ENCODE data around the gene SLC16A12. TPM values are rescaled to one million over a fixed set of nuclear protein-coding genes. Genes with fewer than 3 reads are reported as not detected.

The SLC16A12 gene
- total RNA-seq, 1 donor from 2014 or later, result not detected

DNA sequence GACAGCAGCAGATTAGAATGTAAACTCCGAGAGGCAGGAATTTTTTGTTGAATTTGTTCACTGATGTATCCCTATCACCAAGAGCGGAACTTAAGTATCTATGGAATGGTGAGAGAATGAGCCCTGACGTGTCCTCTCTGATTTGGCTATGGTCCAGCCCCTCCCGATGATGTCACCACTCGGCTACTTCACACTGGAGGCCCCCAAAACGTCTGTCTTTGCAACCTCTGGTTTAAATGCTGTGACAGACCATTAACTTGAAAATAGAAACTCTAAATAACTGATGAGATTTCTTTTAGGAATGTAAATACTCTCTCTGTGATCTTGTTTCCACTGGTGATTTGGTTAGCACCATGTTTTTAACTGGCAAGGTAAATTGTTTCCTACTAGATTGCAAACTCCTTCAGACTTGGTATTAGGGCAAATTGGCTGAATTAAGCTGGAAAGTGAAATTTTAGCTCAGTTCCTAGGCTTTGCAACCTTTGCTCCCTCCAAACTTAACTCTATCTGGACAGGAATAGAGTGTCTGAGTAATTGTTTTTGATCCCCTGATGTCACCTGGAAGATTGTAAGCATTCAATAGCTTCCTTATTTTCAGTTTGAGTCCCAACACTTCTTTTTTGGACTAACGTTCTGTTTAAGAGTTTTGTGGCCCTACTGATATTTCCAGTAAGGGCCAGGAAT is 19.1 kb downstream of the SLC16A12 start:
- H3K27me3 Mint-ChIP-seq, result peaks cover 7% of the 10 kb centered on the region
- no peaks in the 10 kb centered on the region for H3K9me3 Mint-ChIP-seq
- no peak for DNase-seq
- H3K36me3 Mint-ChIP-seq (ENCODE audit: low read depth), result no peaks in the 10 kb centered on the region
- H3K4me3 Mint-ChIP-seq, result no peak overlapping the region
- intact Hi-C loops (cut with micrococcal nuclease), result no loop called here
- H3K27ac Mint-ChIP-seq, result no peak overlapping the region
- H3K4me1 Mint-ChIP-seq, result no peaks in the 10 kb centered on the region

DNA sequence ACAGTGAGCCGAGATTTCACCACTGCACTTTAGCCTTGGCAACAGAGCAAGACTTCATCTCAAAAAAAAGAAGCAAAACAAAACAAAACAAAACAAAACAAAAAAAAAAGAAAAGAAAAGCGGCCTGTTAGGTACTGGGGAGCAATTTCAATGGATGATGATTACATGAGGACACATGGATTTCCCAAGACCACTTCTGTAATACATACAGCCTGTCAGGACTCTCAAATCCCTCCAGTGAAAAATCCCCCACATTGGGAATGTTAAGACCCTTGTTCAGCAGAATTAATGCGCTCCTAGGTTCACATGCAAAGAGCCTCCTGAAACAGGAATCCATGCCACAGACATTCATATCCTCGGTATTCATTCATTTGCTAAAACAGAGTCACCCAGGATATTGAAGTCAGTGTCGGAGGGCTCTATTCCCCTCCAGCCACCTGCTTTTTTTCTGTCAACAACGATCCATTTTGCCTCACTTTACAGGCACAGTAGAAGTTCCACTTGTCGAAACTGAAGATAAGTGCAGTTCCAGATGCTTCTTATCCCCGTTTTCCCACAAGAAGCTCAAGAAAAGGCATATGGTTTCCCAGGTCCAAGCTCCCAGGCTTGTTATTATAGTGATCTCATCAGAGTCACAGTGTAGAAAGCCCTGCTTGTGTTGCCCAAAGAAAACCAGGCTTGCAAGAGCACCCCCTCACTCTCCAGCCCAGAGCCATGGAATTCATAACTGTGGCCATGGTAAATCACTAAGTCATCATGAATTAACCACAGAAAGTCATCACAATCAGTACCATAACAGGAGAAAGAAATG is 20.2 kb downstream of the SLC16A12 start:
- Mint-ChIP-seq H3K4me3 (no peak overlapping the region), H3K36me3 (ENCODE audit: low read depth) (no peaks in the 10 kb centered on the region), H3K4me1 (no peaks in the 10 kb centered on the region), H3K27ac (no peak overlapping the region), H3K9me3 (no peaks in the 10 kb centered on the region), H3K27me3 (peaks cover 3% of the 10 kb centered on the region)
- intact Hi-C loops (cut with micrococcal nuclease), result no loop called here
- DNase-seq, result no peak

DNA sequence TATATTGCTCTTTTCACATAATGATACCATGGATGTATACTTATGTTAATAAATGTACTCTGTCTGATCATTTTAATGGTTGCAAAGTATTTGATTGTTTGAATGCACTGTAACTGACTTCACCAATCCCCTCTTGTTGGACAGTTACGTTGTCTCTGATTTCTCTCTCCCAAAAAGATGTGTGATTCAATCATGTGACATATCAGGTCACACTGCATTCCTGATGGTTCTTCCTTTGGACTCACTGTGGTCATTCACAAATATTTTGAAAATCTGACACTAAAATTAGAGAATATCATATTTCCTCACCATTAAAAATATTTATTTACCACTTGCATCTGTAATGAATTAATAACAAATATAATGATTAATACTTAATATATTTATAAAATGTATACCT is 22.2 kb downstream of the SLC16A12 start:
- peaks cover 11% of the 10 kb centered on the region for H3K9me3 Mint-ChIP-seq
- H3K27ac Mint-ChIP-seq, result no peak overlapping the region
- DNase-seq, result no peak
- no peaks in the 10 kb centered on the region for H3K4me1 Mint-ChIP-seq
- no peaks in the 10 kb centered on the region for H3K36me3 Mint-ChIP-seq (ENCODE audit: low read depth)
- H3K27me3 Mint-ChIP-seq, result peaks cover 13% of the 10 kb centered on the region
- intact Hi-C loops (cut with micrococcal nuclease), result no loop called here
- H3K4me3 Mint-ChIP-seq, result no peak overlapping the region

DNA sequence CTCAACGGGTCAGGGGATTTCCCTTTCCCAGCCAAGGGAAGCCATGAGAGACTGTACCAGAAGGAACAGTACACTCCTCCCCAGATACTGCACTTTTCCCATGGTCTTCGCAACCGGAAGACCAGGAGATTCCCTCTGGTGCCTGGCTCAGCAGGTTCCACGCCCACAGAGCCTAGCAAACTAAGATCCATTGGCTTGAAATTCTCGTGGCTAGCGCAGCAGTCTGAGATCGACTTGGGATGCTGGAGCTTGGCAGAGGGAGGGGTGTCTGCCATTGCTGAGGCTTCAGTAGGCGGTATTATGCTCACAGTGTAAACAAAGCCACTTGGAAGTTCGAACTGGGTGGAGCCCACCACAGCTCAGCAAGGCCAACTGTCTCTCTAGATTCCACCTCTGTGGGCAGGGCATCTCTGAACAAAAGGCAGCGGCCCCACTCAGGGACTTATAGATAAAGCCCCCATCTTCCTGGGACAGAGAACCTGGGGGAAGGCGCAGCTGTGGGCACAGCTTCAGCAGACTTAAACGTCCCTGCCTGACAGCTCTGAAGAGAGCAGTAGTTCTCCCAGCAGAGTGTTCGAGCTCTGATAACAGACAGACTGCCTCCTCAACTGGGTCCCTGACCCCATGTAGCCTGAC is 29.6 kb downstream of the SLC16A12 start:
- Mint-ChIP-seq H3K36me3 (ENCODE audit: low read depth) (peaks cover 1% of the 10 kb centered on the region), H3K27me3 (peaks cover 18% of the 10 kb centered on the region), H3K4me3 (no peak overlapping the region), H3K27ac (no peak overlapping the region), H3K9me3 (peaks cover 13% of the 10 kb centered on the region), H3K4me1 (peaks cover 8% of the 10 kb centered on the region)
- no peak for DNase-seq
- intact Hi-C loops (cut with micrococcal nuclease), result no loop called here

DNA sequence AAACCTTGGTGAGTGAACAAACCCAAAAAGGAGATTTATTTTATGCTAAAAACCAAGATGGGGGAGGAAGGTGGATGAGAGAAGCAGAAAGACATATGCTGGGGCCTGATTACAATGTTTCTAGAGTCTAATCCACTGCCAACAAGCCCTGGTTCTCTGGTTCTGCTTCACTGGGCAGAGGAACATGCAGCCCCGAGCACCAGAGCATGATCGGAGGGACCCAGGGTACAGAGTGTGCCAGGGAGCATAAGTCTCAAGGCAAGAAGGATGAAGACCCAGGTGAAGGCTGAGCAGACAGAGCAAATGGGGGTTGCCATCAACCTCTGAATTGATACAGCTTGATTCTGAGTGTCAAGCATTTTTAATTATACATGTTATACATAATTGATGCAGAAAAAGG is 30.7 kb downstream of the SLC16A12 start:
- DNase-seq, result no peak
- H3K27me3 Mint-ChIP-seq, result peaks cover 16% of the 10 kb centered on the region
- H3K4me1 Mint-ChIP-seq, result peaks cover 8% of the 10 kb centered on the region
- no peak overlapping the region for H3K27ac Mint-ChIP-seq
- intact Hi-C loops (cut with micrococcal nuclease), result no loop called here
- peaks cover 14% of the 10 kb centered on the region for H3K9me3 Mint-ChIP-seq
- H3K4me3 Mint-ChIP-seq, result no peak overlapping the region
- peaks cover 1% of the 10 kb centered on the region for H3K36me3 Mint-ChIP-seq (ENCODE audit: low read depth)

DNA sequence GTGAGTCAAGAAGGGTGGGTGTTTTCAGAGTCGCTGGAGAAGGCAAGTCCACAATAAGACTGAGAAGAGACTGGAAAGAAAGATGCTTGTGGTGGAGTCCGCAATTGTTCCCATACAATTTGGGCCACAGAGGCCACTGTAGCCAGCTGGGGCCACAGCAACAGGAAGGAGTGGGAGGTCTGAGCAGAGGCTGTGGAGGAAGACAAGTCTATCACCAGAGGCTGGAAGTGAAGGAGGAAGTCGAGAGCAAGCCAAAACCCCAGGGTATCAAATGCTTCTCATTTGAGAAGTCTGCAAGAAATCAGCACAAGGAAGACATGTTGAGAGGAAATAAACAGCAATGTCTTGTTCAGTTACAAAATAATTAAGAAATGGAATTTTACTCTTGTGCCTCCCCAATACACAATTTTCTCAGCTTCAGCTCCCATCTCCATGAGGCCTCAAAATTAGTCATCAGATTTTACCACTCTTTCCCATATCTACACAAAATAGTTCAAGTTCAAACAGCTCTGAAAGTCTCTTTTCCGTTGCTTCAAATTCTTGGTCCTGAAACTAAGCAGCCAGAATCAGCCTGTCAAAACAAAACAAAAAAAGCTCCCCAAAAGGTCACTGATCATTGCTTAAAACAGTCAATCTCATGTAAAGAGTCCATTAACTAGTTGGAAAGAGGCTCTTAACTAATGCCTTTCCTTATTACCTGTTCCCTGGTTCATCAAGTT is 31.6 kb downstream of the SLC16A12 start:
- Mint-ChIP-seq H3K27ac (peak overlapping the region; percentile 26), H3K4me3 (no peak overlapping the region), H3K9me3 (peaks cover 10% of the 10 kb centered on the region), H3K4me1 (peaks cover 10% of the 10 kb centered on the region), H3K27me3 (peaks cover 14% of the 10 kb centered on the region), H3K36me3 (ENCODE audit: low read depth) (peaks cover 1% of the 10 kb centered on the region)
- DNase-seq, result no peak
- intact Hi-C loops (cut with micrococcal nuclease), result no loop called here

DNA sequence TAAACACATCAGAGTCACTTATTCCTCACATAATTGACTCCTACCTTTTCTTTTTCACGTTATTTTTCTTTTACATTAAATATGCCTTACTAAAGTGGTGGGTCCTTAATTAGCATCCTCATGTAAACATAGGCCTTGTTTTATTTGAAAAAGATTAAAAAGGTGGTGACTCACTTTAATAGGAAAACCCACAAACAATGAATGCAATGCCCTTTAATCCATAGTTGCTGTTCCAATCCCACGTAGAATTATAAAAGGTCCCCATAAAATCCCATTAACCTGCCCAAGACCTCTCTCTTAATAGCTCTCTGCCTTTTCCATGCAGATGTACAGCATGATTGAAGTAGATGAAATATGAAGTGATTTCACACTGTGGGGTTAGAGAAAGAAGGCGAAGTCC is 32.2 kb downstream of the SLC16A12 start:
- Mint-ChIP-seq H3K27me3 (peaks cover 9% of the 10 kb centered on the region), H3K4me1 (peaks cover 10% of the 10 kb centered on the region), H3K27ac (no peak overlapping the region), H3K36me3 (ENCODE audit: low read depth) (peaks cover 1% of the 10 kb centered on the region), H3K9me3 (peaks cover 9% of the 10 kb centered on the region), H3K4me3 (no peak overlapping the region)
- DNase-seq, result no peak
- intact Hi-C loops (cut with micrococcal nuclease), result no loop called here

DNA sequence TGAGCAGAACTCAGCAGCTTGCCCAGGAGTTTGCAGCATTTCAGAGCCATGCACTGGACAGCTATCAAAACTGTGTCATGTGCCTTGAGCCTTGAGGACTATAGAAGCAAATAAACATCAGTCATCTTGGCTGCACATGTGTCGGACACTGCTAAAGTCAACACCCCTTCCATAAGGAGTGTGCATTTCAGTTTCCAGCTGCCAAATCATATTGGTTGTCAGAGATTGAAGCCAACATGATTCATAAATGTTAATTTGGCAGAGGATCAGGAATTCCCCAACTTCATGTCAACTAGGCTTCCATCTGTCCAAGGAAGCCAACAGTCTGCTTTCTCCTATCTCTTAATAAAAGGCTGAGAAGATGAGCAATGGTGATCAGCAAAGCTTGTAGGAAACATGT is 32.8 kb downstream of the SLC16A12 start:
- Mint-ChIP-seq H3K36me3 (ENCODE audit: low read depth) (peaks cover 1% of the 10 kb centered on the region), H3K4me1 (peaks cover 10% of the 10 kb centered on the region), H3K4me3 (no peak overlapping the region), H3K27me3 (peaks cover 8% of the 10 kb centered on the region), H3K9me3 (peaks cover 9% of the 10 kb centered on the region), H3K27ac (no peak overlapping the region)
- no peak for DNase-seq
- intact Hi-C loops (cut with micrococcal nuclease), result no loop called here

DNA sequence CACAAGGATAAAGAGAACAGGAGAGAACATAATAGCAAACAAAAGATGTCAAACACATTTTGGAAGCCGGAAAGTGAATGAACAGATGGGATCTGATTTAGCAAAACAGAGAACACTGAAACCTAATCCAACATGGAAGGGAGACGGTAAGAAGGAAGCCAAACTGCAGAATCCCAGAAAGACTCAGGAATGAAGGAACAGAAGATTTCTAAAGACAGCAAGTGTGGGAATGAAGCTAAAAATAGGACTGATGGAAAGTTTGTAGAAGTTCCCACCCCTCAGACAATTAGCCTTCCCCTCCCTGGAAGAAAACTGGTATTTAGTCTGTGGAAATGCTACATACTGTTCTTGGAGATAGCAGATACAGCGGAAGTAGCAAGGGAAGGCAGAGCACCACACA is 40.8 kb downstream of the SLC16A12 start:
- Mint-ChIP-seq H3K4me3 (no peak overlapping the region), H3K27me3 (peaks cover 35% of the 10 kb centered on the region), H3K27ac (no peak overlapping the region), H3K36me3 (ENCODE audit: low read depth) (no peaks in the 10 kb centered on the region), H3K4me1 (peaks cover 2% of the 10 kb centered on the region), H3K9me3 (peaks cover 2% of the 10 kb centered on the region)
- intact Hi-C loops (cut with micrococcal nuclease), result no loop called here
- DNase-seq, result no peak

DNA sequence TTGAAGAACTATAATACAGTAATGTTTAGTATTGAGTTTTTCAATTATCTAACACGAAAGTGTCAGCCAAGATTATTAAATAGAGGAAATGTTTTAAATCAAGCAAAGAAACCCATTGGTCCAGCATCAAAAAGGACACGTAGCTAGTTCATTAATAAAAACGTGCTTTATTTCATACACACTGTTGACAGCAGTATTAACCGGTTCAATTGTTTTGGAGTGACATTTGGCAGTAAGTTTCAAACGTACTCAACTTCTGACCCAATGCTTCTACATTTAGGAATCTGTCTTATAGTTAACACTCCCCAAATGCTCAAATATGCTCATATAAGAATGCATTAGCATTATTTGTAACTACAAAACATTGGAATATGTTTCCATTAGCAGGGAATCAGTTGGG is 41.3 kb downstream of the SLC16A12 start:
- no peak for DNase-seq
- peaks cover 33% of the 10 kb centered on the region for H3K27me3 Mint-ChIP-seq
- no peaks in the 10 kb centered on the region for H3K4me1 Mint-ChIP-seq
- H3K36me3 Mint-ChIP-seq (ENCODE audit: low read depth), result no peaks in the 10 kb centered on the region
- no peaks in the 10 kb centered on the region for H3K9me3 Mint-ChIP-seq
- H3K27ac Mint-ChIP-seq, result no peak overlapping the region
- intact Hi-C loops (cut with micrococcal nuclease), result no loop called here
- no peak overlapping the region for H3K4me3 Mint-ChIP-seq

DNA sequence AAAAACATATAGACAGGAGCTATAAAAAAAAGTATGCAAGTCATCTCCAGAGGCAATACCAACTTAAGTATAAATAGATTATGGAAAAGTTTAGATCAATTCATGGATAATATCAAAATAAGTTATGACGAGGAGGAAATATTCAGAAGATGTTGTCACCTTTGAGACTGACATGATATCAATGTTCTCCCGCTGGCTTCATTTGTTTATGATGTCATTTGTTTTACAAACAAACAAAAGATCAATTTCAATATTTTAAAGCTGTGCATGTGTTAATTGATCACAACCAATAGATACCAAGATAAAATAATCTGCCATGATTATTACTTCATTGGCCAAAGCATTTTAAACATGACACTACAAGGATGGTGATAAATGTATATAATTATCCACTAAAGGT is 43.5 kb downstream of the SLC16A12 start:
- Mint-ChIP-seq H3K9me3 (no peaks in the 10 kb centered on the region), H3K36me3 (ENCODE audit: low read depth) (no peaks in the 10 kb centered on the region), H3K4me1 (no peaks in the 10 kb centered on the region), H3K27me3 (peaks cover 34% of the 10 kb centered on the region), H3K27ac (no peak overlapping the region), H3K4me3 (no peak overlapping the region)
- intact Hi-C loops (cut with micrococcal nuclease), result no loop called here
- no peak for DNase-seq

DNA sequence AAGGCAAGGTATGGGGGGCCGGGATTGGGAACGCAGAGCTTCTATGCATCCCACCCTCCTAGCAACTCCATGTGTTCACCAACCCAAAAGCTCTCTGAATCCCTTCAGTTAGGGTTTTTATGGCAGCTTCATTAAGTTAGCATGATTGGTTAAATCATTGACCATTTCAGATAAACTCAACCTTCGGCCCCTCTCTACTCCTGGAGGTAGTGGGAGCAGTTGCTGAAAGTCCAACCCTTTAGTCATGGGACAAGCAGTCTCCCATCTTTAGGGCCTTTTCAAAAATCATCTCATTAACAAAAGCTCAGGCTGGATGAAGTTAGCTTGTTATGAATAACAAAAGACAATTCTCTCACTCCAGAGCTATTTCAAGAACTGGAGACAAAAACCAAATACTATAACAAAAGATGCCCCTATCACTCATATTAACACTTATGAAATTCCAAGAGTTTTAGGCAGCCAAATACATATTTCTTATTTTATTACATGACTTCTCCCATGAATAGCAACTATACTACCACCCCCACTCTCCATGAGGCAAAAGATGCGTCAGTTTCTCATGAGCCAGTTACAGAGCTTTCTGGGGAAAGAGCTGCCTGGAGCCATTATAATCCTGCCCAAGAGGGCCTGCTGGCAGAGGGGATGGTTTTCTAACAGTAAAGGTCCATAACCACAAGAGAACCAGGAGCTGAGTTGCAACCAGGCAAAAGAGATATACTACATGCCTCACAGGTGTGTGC is 44.6 kb downstream of the SLC16A12 start:
- Mint-ChIP-seq H3K4me1 (no peaks in the 10 kb centered on the region), H3K27me3 (peaks cover 25% of the 10 kb centered on the region), H3K27ac (no peak overlapping the region), H3K9me3 (no peaks in the 10 kb centered on the region), H3K4me3 (no peak overlapping the region), H3K36me3 (ENCODE audit: low read depth) (no peaks in the 10 kb centered on the region)
- intact Hi-C loops (cut with micrococcal nuclease), result no loop called here
- no peak for DNase-seq

DNA sequence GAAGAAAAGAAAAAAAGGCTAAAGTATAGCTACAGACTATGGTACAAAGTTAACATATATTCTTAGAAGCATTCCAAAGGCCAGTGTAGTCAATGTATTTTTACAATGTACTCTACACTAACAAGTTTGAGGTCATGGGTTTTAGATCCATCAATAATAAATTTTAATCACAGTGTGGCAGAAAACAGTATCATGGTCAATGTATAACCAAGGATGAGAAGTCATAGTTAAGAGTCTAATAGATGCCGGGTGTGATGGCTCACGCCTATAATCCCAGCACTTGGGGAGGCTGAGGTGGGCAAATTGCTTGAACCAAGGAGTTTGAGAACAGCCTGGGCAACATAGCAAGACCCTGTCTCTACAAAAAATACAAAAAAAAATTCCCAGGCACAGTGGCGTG is 53.1 kb downstream of the SLC16A12 start:
- Mint-ChIP-seq H3K27ac (no peak overlapping the region), H3K9me3 (no peaks in the 10 kb centered on the region), H3K4me3 (no peak overlapping the region), H3K36me3 (ENCODE audit: low read depth) (no peaks in the 10 kb centered on the region), H3K4me1 (no peaks in the 10 kb centered on the region), H3K27me3 (peaks cover 11% of the 10 kb centered on the region)
- no peak for DNase-seq
- intact Hi-C loops (cut with micrococcal nuclease), result no loop called here
